ENCODE results near the gene CYP19A1. TPM values are rescaled to one million over a fixed set of nuclear protein-coding genes. Genes with fewer than 3 reads are reported as not detected.

Gene CYP19A1
- polyA plus RNA-seq, 1 of the 3 experiments (the other 2 are of a cell fraction): 0.03 TPM

GRCh38 chr15:51203797-51204196 is 134.6 kb downstream of the CYP19A1 start:
- DNase-seq: no peak
- TF ChIP-seq TAF1 (IDR thresholded peaks at IDR 0.05; ENCODE audit: borderline replicate concordance, low read depth, low read length): no peak
- no peak for TF ChIP-seq SMC3 (IDR thresholded peaks at IDR 0.05; ENCODE audit: low read depth, low read length)
- TF ChIP-seq, protein P1, sequence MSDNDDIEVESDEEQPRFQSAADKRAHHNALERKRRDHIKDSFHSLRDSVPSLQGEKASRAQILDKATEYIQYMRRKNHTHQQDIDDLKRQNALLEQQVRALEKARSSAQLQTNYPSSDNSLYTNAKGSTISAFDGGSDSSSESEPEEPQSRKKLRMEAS (IDR thresholded peaks at IDR 0.05; ENCODE audit: low read depth): no peak
- TF ChIP-seq TCF12 (IDR thresholded peaks at IDR 0.05): no peak
- no peak for TF ChIP-seq RAD21 (IDR thresholded peaks at IDR 0.05; ENCODE audit: low read length)
- TF ChIP-seq RFX5 (IDR thresholded peaks at IDR 0.05; ENCODE audit: low read length): no peak
- TF ChIP-seq FOSL2 (IDR thresholded peaks at IDR 0.05; ENCODE audit: borderline replicate concordance, low read depth): no peak
- TF ChIP-seq TEAD4 (IDR thresholded peaks at IDR 0.05; ENCODE audit: borderline replicate concordance, insufficient read depth): no peak
- TF ChIP-seq ELF1 (IDR thresholded peaks at IDR 0.05): no peak
- no peak for TF ChIP-seq NRF1 (IDR thresholded peaks at IDR 0.05; ENCODE audit: low read depth, low read length)
- TF ChIP-seq, protein P2, sequence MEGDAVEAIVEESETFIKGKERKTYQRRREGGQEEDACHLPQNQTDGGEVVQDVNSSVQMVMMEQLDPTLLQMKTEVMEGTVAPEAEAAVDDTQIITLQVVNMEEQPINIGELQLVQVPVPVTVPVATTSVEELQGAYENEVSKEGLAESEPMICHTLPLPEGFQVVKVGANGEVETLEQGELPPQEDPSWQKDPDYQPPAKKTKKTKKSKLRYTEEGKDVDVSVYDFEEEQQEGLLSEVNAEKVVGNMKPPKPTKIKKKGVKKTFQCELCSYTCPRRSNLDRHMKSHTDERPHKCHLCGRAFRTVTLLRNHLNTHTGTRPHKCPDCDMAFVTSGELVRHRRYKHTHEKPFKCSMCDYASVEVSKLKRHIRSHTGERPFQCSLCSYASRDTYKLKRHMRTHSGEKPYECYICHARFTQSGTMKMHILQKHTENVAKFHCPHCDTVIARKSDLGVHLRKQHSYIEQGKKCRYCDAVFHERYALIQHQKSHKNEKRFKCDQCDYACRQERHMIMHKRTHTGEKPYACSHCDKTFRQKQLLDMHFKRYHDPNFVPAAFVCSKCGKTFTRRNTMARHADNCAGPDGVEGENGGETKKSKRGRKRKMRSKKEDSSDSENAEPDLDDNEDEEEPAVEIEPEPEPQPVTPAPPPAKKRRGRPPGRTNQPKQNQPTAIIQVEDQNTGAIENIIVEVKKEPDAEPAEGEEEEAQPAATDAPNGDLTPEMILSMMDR (IDR thresholded peaks at IDR 0.05): no peak
- no peak for TF ChIP-seq NFIC (IDR thresholded peaks at IDR 0.05; ENCODE audit: borderline replicate concordance)
- TF ChIP-seq MEF2A (IDR thresholded peaks at IDR 0.05; ENCODE audit: borderline replicate concordance, low read depth): no peak
- no peak for TF ChIP-seq JUND (IDR thresholded peaks at IDR 0.05)
- no peak for TF ChIP-seq YY1 (IDR thresholded peaks at IDR 0.05; ENCODE audit: low read depth)
- no peak for TF ChIP-seq FOXM1 (IDR thresholded peaks at IDR 0.05; ENCODE audit: low read depth)
- Histone ChIP-seq H3K79me2 (ENCODE audit: insufficient read depth) (no peaks in the 10 kb centered on the region), H3K4me3 (ENCODE audit: low read depth in 2 of 2, low read length in 1 of 2) (no peak overlapping the region), H3F3A (replicated peaks; ENCODE audit: insufficient read depth) (peaks cover 4% of the 10 kb centered on the region), H3K9me2 (no peaks in the 10 kb centered on the region), H3K27ac (ENCODE audit: low read depth in 2 of 2, low read length in 1 of 2) (no peak overlapping the region), H3K9me3 (no peaks in the 10 kb centered on the region), H3K27me3 (ENCODE audit: insufficient read depth) (no peaks in the 10 kb centered on the region; the same call in 1 of the 2 replicates), H3K4me2 (no peak overlapping the region), H3K4me1 (ENCODE audit: control insufficient read depth in 1 of 2, insufficient read depth in 2 of 2, low read depth in 1 of 2, low read length in 1 of 2) (no peaks in the 10 kb centered on the region; a peak in 1 of 4 replicates), H3K9ac (no peak overlapping the region), H2AFZ (ENCODE audit: low read depth) (no peak overlapping the region), H4K20me1 (ENCODE audit: insufficient read depth) (no peaks in the 10 kb centered on the region), H3K36me3 (replicated peaks in 1 of 2; ENCODE audit: control insufficient read depth in 1 of 2, insufficient read depth in 2 of 2, low read length in 1 of 2) (no peaks in the 10 kb centered on the region)
- POLR2A ChIA-PET: no interaction called here
- CTCF ChIA-PET: interaction anchor here (2.2 to 5.9 kb wide), 4 partner anchors 11 to 41 kb away, joined by 5 to 37 read pairs (median 32); no protein-coding TSS in a partner anchor
- 37% methylated on average over 2 of the region's 2 CpGs for WGBS (ENCODE audit: low lambda C conversion rate)

DNA sequence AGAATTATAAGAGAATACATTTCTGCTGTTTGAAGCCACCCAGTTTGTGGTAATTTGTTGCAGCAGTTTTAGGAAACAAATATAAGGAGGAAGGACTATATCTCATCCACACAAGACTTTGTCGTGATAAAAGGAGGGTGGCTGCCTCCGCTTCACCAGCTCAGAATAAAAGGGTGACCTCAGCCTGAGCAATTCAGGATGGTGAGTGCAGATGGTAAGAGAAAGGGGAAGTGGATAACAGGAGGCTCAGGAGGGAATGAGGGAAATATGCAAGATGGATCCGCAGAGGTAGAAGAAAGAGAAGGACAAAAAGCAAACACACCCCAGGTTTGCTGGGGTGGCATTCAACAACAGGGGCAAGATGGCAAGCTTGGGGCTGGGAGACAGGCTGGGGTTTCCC is 135.6 kb downstream of the CYP19A1 start:
- H3K27me3 ChIP-seq (ENCODE audit: insufficient read depth): no peaks in the 10 kb centered on the region; the same call in 1 of the 2 replicates
- H3K4me3 ChIP-seq (ENCODE audit: low read depth in 2 of 2, low read length in 1 of 2): no peak overlapping the region
- H3K27ac ChIP-seq (ENCODE audit: low read depth in 2 of 2, low read length in 1 of 2): no peak overlapping the region
- WGBS (ENCODE audit: low lambda C conversion rate): 50% methylated on average over 3 of the region's 3 CpGs
- POLR2A ChIA-PET: no interaction called here
- peaks cover 4% of the 10 kb centered on the region for H3F3A ChIP-seq (replicated peaks; ENCODE audit: insufficient read depth)
- no peak overlapping the region for H2AFZ ChIP-seq (ENCODE audit: low read depth)
- CTCF ChIA-PET: interaction anchor here (1.6 to 5.9 kb wide), 4 partner anchors 10 to 40 kb away, joined by 3 to 37 read pairs (median 20); no protein-coding TSS in a partner anchor
- H3K9ac ChIP-seq: no peak overlapping the region
- H4K20me1 ChIP-seq (ENCODE audit: insufficient read depth): no peaks in the 10 kb centered on the region
- no peak overlapping the region for H3K4me2 ChIP-seq
- no peaks in the 10 kb centered on the region for H3K79me2 ChIP-seq (ENCODE audit: insufficient read depth)
- no peaks in the 10 kb centered on the region; a peak in 1 of 4 replicates for H3K4me1 ChIP-seq (ENCODE audit: control insufficient read depth in 1 of 2, insufficient read depth in 2 of 2, low read depth in 1 of 2, low read length in 1 of 2)
- no peaks in the 10 kb centered on the region for H3K9me3 ChIP-seq
- H3K9me2 ChIP-seq: no peaks in the 10 kb centered on the region
- H3K36me3 ChIP-seq (replicated peaks in 1 of 2; ENCODE audit: control insufficient read depth in 1 of 2, insufficient read depth in 2 of 2, low read length in 1 of 2): no peaks in the 10 kb centered on the region
- no peak for DNase-seq
- TF ChIP-seq TEAD4 (IDR thresholded peaks at IDR 0.05; ENCODE audit: borderline replicate concordance, insufficient read depth) (no peak), SIN3A (IDR thresholded peaks at IDR 0.05; ENCODE audit: borderline replicate concordance, low read depth, low read length) (no peak), SMC3 (IDR thresholded peaks at IDR 0.05; ENCODE audit: low read depth, low read length) (no peak), FOSL2 (IDR thresholded peaks at IDR 0.05; ENCODE audit: borderline replicate concordance, low read depth) (no peak), IRF3 (IDR thresholded peaks at IDR 0.05; ENCODE audit: low read depth, low read length) (no peak), YY1 (IDR thresholded peaks at IDR 0.05; ENCODE audit: low read depth) (no peak)

All from SK-N-SH (cell line).